ENCODE data around the gene MAML2. TPM values are rescaled to one million over a fixed set of nuclear protein-coding genes. Genes with fewer than 3 reads are reported as not detected.
A peak's percentile ranks its signal among the peaks of the same experiment; 100 is the strongest.

MAML2 gene
- total RNA-seq, 3 donors from 2014 or later (not counting 1 experiment from before 2014, with no cell fraction given): 14.2 to 20.5 (median 16.1) TPM

DNA sequence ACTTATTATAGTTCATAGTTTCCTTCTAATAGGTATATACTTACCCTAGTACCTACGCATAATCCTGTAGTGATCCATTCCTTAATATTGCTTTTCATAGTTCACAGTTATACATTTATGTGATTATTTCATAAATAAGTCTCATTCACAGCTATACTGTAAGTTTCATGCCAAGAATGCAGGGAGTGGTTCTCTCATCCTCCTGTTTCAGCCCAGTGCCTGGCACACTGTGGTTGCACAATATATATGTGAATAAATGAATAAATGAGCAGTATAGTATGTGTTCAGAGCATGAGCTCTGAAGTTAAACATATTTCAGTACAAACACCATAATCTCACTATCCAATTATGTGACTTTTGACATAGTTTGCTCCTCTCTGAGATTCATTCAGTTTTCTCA, 115.8 kb downstream of the MAML2 start:
- Histone ChIP-seq H3K27me3 (ENCODE audit: control insufficient read depth, insufficient read depth, low read length) (no peaks in the 10 kb centered on the region), H3K4me1 (ENCODE audit: control insufficient read depth, insufficient read depth, low read length) (peaks cover 4% of the 10 kb centered on the region), H3K36me3 (ENCODE audit: control insufficient read depth, insufficient read depth, low read length) (no peaks in the 10 kb centered on the region), H3K9me3 (ENCODE audit: control insufficient read depth, insufficient read depth, low read length) (no peaks in the 10 kb centered on the region), H3K4me3 (ENCODE audit: low read length) (no peak overlapping the region), H3K27ac (ENCODE audit: low read length) (no peak overlapping the region)
- ATAC-seq: no peak
- peaks cover 9 to 10% of the 10 kb centered on the region in 2 donors for H3K4me1 Mint-ChIP-seq
- no peaks in the 10 kb centered on the region for H3K9me3 Mint-ChIP-seq
- H3K27ac Mint-ChIP-seq: no peak overlapping the region
- TF ChIP-seq, protein P1, sequence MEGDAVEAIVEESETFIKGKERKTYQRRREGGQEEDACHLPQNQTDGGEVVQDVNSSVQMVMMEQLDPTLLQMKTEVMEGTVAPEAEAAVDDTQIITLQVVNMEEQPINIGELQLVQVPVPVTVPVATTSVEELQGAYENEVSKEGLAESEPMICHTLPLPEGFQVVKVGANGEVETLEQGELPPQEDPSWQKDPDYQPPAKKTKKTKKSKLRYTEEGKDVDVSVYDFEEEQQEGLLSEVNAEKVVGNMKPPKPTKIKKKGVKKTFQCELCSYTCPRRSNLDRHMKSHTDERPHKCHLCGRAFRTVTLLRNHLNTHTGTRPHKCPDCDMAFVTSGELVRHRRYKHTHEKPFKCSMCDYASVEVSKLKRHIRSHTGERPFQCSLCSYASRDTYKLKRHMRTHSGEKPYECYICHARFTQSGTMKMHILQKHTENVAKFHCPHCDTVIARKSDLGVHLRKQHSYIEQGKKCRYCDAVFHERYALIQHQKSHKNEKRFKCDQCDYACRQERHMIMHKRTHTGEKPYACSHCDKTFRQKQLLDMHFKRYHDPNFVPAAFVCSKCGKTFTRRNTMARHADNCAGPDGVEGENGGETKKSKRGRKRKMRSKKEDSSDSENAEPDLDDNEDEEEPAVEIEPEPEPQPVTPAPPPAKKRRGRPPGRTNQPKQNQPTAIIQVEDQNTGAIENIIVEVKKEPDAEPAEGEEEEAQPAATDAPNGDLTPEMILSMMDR (IDR thresholded peaks at IDR 0.05): no peak
- no CpG with 5 or more reads among the region's 1 CpG for WGBS (ENCODE audit: insufficient coverage)
- no peaks in the 10 kb centered on the region for H3K36me3 Mint-ChIP-seq
- intact Hi-C loops (cut with micrococcal nuclease): no loop called here
- DNase-seq: no peak
- H3K27me3 Mint-ChIP-seq (ENCODE audit: low read depth in 2 of 2): no peaks in the 10 kb centered on the region
- no peak overlapping the region for H3K4me3 Mint-ChIP-seq

DNA sequence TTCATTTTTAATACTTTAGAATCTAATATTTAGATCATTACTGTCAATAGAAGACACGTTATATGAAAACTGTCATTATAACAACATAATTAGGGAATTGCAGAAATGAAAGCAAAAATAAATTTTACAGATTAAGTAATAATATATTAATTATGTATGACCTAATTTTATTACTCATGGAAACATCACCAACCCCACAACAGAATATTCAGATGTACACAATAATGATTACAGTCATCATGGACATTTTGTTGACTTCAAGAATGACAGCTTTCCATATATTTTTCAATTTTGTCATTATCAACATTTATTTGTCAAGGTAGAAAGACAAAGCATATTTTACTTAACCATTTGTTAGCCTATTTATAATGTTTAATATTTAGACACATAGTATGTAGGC, 119.9 kb downstream of the MAML2 start:
- TF ChIP-seq, protein P1 (IDR thresholded peaks at IDR 0.05): no peak
- DNase-seq (no peak), ATAC-seq (no peak)
- Histone ChIP-seq H3K4me1 (ENCODE audit: control insufficient read depth, insufficient read depth, low read length) (peaks cover 19% of the 10 kb centered on the region), H3K27ac (ENCODE audit: low read length) (no peak overlapping the region), H3K27me3 (ENCODE audit: control insufficient read depth, insufficient read depth, low read length) (no peaks in the 10 kb centered on the region), H3K9me3 (ENCODE audit: control insufficient read depth, insufficient read depth, low read length) (no peaks in the 10 kb centered on the region), H3K36me3 (ENCODE audit: control insufficient read depth, insufficient read depth, low read length) (no peaks in the 10 kb centered on the region), H3K4me3 (ENCODE audit: low read length) (no peak overlapping the region)
- H3K9me3 Mint-ChIP-seq: no peaks in the 10 kb centered on the region
- no peaks in the 10 kb centered on the region for H3K36me3 Mint-ChIP-seq
- WGBS (ENCODE audit: insufficient coverage): no CpG with 5 or more reads among the region's 1 CpG
- H3K4me1 Mint-ChIP-seq: peaks cover 23 to 28% of the 10 kb centered on the region in 2 donors
- no peak overlapping the region for H3K27ac Mint-ChIP-seq
- H3K27me3 Mint-ChIP-seq (ENCODE audit: low read depth in 2 of 2): no peaks in the 10 kb centered on the region
- intact Hi-C loops (cut with micrococcal nuclease): no loop called here
- no peak overlapping the region for H3K4me3 Mint-ChIP-seq

DNA sequence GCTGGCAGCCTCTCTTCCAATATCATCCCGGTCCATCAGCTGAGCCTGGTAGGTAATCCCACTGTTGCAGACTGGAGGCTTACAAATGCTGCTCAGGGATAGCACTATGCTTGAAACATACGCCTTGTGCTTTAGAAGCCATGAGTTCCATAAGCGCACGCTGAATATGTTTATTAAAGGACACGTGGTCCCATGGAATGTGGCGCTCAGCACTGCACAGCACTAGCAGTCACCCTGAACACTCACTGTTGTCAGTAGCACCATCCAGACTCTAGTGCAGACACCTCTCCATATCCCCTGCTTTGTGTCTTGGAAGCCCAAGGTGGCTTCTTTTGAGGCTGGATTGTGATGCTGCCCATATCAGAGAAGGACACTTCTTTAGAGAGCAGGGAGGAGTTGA, 120.9 kb downstream of the MAML2 start:
- Histone ChIP-seq H3K4me3 (ENCODE audit: low read length) (no peak overlapping the region), H3K9me3 (ENCODE audit: control insufficient read depth, insufficient read depth, low read length) (no peaks in the 10 kb centered on the region), H3K36me3 (ENCODE audit: control insufficient read depth, insufficient read depth, low read length) (no peaks in the 10 kb centered on the region), H3K4me1 (ENCODE audit: control insufficient read depth, insufficient read depth, low read length) (peaks cover 21% of the 10 kb centered on the region), H3K27me3 (ENCODE audit: control insufficient read depth, insufficient read depth, low read length) (no peaks in the 10 kb centered on the region), H3K27ac (ENCODE audit: low read length) (no peak overlapping the region)
- Mint-ChIP-seq H3K4me1 (peaks cover 28 to 32% of the 10 kb centered on the region in 2 donors), H3K36me3 (no peaks in the 10 kb centered on the region), H3K4me3 (no peak overlapping the region), H3K9me3 (no peaks in the 10 kb centered on the region), H3K27me3 (ENCODE audit: low read depth in 2 of 2) (no peaks in the 10 kb centered on the region), H3K27ac (peak overlapping the region in 1 of 2 donors; percentile 24)
- WGBS (ENCODE audit: insufficient coverage): 98% methylated on average over 6 of the region's 6 CpGs
- no peak for DNase-seq
- intact Hi-C loops (cut with micrococcal nuclease): no loop called here
- no peak for ATAC-seq
- TF ChIP-seq, protein P1 (IDR thresholded peaks at IDR 0.05): no peak
